DOHH2 (cell line): ENCODE results near the gene SMIM10L2A.

Source experiments
- CTCF ChIP-seq: fragments of 200-600 bp; sonication (generic); IDR thresholded peaks from one replicate; pipeline ENCODE4 v1.5.1; 2014; ENCODE audit warnings: antibody characterized with exemption, mild to moderate bottlenecking, low read depth, low read length; ENCODE audit not compliant: poor library complexity, severe bottlenecking
- EZH2phosphoT487 ChIP-seq: fragments of 200-600 bp; sonication (generic); IDR thresholded peaks from 2 replicates; pipeline ENCODE4 v1.6.1; 2017; ENCODE audit warnings: borderline replicate concordance, mild to moderate bottlenecking, antibody characterized with exemption, low read length, moderate library complexity, mixed read lengths

- TF ChIP-seq CTCF (no peak), EZH2phosphoT487 (no peak)
Observed at GRCh38 chrX:135425026-135425965, 3.6 kb downstream of the SMIM10L2A start.
